ENCODE results near the gene KIF26A. TPM values are rescaled to one million over a fixed set of nuclear protein-coding genes. Genes with fewer than 3 reads are reported as not detected.

KIF26A gene
- total and polyA plus RNA-seq, 2 experiments from 2014 or later, result 5.6 to 103 TPM

DNA sequence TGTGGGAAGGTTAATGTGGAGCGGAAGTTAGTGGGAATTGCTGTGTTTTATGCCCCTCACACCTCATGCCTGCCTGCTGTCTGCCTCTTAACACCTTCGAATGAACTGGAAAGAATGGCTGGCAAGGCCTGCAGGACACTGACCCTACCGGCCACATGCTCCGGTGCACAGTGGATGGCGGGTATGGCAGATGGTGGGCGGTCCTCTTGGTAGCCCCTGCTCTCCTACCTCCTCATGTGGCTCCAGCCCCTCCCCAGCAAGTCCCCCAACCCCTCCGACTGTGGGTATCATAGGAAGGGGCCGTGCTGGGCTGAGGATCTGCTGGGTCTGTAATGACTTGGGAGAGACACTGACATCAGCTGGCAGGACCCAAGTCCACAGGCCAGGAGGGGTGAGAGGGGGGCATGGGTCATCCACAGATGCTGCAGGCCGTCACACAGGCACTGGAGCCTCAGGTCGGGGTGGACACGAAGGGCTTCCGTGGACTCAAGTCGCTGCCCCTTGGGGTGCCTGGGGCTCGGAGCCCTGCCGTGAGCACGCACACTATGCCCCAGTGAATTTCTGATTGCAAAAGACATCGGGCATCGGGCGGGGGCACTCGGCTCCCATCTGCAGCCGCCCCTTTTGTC is 77.4 kb downstream of the KIF26A start:
- H3K4me2 ChIP-seq, result no peak overlapping the region
- no peaks in the 10 kb centered on the region for H3K27me3 ChIP-seq (ENCODE audit: insufficient read depth)
- H3K9me2 ChIP-seq (ENCODE audit: insufficient read depth), result no peaks in the 10 kb centered on the region
- Mint-ChIP-seq H3K36me3 (ENCODE audit: low read depth) (no peaks in the 10 kb centered on the region), H3K9me3 (peaks cover 2% of the 10 kb centered on the region; the same call in 1 of the 3 replicates), H3K4me1 (peaks cover 17% of the 10 kb centered on the region), H3K4me3 (no peak overlapping the region), H3K27ac (no peak overlapping the region), H3K27me3 (ENCODE audit: insufficient read depth, low read depth, poor library complexity) (peaks cover 3% of the 10 kb centered on the region)
- no peak overlapping the region for H3K27ac ChIP-seq (ENCODE audit: low read depth)
- no peak overlapping the region for H2AFZ ChIP-seq
- no peaks in the 10 kb centered on the region for H3K4me1 ChIP-seq (ENCODE audit: insufficient read depth)
- no peaks in the 10 kb centered on the region for H3F3A ChIP-seq (replicated peaks; ENCODE audit: low read depth)
- H3K36me3 ChIP-seq (ENCODE audit: insufficient read depth), result no peaks in the 10 kb centered on the region
- no peaks in the 10 kb centered on the region for H4K20me1 ChIP-seq (replicated peaks; ENCODE audit: insufficient read depth)
- TF ChIP-seq EZH2 (IDR thresholded peaks at IDR 0.05; ENCODE audit: low read depth, unreplicated experiment), result no peak
- no peak for TF ChIP-seq CREB1 (CRISPR knock-in tag; IDR thresholded peaks at IDR 0.05; ENCODE audit: low read depth)
- TF ChIP-seq, protein P1, sequence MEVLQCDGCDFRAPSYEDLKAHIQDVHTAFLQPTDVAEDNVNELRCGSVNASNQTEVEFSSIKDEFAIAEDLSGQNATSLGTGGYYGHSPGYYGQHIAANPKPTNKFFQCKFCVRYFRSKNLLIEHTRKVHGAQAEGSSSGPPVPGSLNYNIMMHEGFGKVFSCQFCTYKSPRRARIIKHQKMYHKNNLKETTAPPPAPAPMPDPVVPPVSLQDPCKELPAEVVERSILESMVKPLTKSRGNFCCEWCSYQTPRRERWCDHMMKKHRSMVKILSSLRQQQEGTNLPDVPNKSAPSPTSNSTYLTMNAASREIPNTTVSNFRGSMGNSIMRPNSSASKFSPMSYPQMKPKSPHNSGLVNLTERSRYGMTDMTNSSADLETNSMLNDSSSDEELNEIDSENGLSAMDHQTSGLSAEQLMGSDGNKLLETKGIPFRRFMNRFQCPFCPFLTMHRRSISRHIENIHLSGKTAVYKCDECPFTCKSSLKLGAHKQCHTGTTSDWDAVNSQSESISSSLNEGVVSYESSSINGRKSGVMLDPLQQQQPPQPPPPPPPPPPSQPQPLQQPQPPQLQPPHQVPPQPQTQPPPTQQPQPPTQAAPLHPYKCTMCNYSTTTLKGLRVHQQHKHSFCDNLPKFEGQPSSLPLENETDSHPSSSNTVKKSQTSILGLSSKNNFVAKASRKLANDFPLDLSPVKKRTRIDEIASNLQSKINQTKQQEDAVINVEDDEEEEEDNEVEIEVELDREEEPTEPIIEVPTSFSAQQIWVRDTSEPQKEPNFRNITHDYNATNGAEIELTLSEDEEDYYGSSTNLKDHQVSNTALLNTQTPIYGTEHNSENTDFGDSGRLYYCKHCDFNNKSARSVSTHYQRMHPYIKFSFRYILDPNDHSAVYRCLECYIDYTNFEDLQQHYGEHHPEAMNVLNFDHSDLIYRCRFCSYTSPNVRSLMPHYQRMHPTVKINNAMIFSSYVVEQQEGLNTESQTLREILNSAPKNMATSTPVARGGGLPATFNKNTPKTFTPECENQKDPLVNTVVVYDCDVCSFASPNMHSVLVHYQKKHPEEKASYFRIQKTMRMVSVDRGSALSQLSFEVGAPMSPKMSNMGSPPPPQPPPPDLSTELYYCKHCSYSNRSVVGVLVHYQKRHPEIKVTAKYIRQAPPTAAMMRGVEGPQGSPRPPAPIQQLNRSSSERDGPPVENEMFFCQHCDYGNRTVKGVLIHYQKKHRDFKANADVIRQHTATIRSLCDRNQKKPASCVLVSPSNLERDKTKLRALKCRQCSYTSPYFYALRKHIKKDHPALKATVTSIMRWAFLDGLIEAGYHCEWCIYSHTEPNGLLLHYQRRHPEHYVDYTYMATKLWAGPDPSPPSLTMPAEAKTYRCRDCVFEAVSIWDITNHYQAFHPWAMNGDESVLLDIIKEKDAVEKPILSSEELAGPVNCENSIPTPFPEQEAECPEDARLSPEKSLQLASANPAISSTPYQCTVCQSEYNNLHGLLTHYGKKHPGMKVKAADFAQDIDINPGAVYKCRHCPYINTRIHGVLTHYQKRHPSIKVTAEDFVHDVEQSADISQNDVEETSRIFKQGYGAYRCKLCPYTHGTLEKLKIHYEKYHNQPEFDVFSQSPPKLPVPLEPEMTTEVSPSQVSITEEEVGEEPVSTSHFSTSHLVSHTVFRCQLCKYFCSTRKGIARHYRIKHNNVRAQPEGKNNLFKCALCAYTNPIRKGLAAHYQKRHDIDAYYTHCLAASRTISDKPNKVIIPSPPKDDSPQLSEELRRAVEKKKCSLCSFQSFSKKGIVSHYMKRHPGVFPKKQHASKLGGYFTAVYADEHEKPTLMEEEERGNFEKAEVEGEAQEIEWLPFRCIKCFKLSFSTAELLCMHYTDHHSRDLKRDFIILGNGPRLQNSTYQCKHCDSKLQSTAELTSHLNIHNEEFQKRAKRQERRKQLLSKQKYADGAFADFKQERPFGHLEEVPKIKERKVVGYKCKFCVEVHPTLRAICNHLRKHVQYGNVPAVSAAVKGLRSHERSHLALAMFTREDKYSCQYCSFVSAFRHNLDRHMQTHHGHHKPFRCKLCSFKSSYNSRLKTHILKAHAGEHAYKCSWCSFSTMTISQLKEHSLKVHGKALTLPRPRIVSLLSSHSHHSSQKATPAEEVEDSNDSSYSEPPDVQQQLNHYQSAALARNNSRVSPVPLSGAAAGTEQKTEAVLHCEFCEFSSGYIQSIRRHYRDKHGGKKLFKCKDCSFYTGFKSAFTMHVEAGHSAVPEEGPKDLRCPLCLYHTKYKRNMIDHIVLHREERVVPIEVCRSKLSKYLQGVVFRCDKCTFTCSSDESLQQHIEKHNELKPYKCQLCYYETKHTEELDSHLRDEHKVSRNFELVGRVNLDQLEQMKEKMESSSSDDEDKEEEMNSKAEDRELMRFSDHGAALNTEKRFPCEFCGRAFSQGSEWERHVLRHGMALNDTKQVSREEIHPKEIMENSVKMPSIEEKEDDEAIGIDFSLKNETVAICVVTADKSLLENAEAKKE (CRISPR knock-in tag; IDR thresholded peaks at IDR 0.05), result no peak
- TF ChIP-seq POLR2AphosphoS5 (IDR thresholded peaks at IDR 0.05; ENCODE audit: low read depth), result no peak
- TF ChIP-seq, protein P2, sequence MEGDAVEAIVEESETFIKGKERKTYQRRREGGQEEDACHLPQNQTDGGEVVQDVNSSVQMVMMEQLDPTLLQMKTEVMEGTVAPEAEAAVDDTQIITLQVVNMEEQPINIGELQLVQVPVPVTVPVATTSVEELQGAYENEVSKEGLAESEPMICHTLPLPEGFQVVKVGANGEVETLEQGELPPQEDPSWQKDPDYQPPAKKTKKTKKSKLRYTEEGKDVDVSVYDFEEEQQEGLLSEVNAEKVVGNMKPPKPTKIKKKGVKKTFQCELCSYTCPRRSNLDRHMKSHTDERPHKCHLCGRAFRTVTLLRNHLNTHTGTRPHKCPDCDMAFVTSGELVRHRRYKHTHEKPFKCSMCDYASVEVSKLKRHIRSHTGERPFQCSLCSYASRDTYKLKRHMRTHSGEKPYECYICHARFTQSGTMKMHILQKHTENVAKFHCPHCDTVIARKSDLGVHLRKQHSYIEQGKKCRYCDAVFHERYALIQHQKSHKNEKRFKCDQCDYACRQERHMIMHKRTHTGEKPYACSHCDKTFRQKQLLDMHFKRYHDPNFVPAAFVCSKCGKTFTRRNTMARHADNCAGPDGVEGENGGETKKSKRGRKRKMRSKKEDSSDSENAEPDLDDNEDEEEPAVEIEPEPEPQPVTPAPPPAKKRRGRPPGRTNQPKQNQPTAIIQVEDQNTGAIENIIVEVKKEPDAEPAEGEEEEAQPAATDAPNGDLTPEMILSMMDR (conservative IDR thresholded peaks at IDR 0.05; ENCODE audit: low read depth in 2 of 2), result no peak
- TF ChIP-seq STAT1 (IDR thresholded peaks at IDR 0.05; ENCODE audit: unreplicated experiment), result no peak
- no peak for TF ChIP-seq NANOG (IDR thresholded peaks at IDR 0.05; ENCODE audit: borderline replicate concordance)
- TF ChIP-seq JUNB (IDR thresholded peaks at IDR 0.05; ENCODE audit: unreplicated experiment), result no peak
- TF ChIP-seq, protein P3, sequence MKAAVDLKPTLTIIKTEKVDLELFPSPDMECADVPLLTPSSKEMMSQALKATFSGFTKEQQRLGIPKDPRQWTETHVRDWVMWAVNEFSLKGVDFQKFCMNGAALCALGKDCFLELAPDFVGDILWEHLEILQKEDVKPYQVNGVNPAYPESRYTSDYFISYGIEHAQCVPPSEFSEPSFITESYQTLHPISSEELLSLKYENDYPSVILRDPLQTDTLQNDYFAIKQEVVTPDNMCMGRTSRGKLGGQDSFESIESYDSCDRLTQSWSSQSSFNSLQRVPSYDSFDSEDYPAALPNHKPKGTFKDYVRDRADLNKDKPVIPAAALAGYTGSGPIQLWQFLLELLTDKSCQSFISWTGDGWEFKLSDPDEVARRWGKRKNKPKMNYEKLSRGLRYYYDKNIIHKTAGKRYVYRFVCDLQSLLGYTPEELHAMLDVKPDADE (IDR thresholded peaks at IDR 0.05), result no peak
- TF ChIP-seq, protein P4, sequence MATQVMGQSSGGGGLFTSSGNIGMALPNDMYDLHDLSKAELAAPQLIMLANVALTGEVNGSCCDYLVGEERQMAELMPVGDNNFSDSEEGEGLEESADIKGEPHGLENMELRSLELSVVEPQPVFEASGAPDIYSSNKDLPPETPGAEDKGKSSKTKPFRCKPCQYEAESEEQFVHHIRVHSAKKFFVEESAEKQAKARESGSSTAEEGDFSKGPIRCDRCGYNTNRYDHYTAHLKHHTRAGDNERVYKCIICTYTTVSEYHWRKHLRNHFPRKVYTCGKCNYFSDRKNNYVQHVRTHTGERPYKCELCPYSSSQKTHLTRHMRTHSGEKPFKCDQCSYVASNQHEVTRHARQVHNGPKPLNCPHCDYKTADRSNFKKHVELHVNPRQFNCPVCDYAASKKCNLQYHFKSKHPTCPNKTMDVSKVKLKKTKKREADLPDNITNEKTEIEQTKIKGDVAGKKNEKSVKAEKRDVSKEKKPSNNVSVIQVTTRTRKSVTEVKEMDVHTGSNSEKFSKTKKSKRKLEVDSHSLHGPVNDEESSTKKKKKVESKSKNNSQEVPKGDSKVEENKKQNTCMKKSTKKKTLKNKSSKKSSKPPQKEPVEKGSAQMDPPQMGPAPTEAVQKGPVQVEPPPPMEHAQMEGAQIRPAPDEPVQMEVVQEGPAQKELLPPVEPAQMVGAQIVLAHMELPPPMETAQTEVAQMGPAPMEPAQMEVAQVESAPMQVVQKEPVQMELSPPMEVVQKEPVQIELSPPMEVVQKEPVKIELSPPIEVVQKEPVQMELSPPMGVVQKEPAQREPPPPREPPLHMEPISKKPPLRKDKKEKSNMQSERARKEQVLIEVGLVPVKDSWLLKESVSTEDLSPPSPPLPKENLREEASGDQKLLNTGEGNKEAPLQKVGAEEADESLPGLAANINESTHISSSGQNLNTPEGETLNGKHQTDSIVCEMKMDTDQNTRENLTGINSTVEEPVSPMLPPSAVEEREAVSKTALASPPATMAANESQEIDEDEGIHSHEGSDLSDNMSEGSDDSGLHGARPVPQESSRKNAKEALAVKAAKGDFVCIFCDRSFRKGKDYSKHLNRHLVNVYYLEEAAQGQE (IDR thresholded peaks at IDR 0.05; ENCODE audit: unreplicated experiment), result no peak
- no peak for TF ChIP-seq EZH2phosphoT487 (IDR thresholded peaks at IDR 0.05; ENCODE audit: unreplicated experiment)
- no peak for TF ChIP-seq ZNF331 (CRISPR knock-in tag; IDR thresholded peaks at IDR 0.05; ENCODE audit: low read depth)
- no peak for TF ChIP-seq ZNF114 (CRISPR knock-in tag; IDR thresholded peaks at IDR 0.05)
- ATAC-seq (no peak), DNase-seq (ENCODE audit: low spot score) (no peak)
- H3K79me2 ChIP-seq (replicated peaks; ENCODE audit: insufficient read depth), result no peaks in the 10 kb centered on the region
- no peak overlapping the region for H3K4me3 ChIP-seq
